ENCODE data around the gene DIPK2A.

Gene DIPK2A

GRCh38 chr3:143971359-143972154, at the start of gene DIPK2A:
Gene DIPK2A (plus strand): TSS chr3:143971823. CDS start chr3:143972333, 510 bp downstream.
- DNase-seq, result peak; percentile 97 to 98

GRCh38 chr3:143924522-143925285, 46.9 kb upstream of the DIPK2A start:
- DNase-seq, result no peak

- DNase-seq, result no peak
These were observed 43.6 kb upstream of the DIPK2A start for GRCh38 chr3:143928056-143928455.

GRCh38 chr3:143928541-143929255, 42.9 kb upstream of the DIPK2A start:
- DNase-seq, result no peak

- DNase-seq, result no peak
These were observed 36.8 kb upstream of the DIPK2A start for GRCh38 chr3:143934791-143935190.

- DNase-seq, result no peak
These were observed 35.9 kb upstream of the DIPK2A start for GRCh38 chr3:143935678-143936077.

GRCh38 chr3:143950810-143951209, 20.8 kb upstream of the DIPK2A start:
- DNase-seq, result no peak

GRCh38 chr3:143951351-143951971, 20.2 kb upstream of the DIPK2A start:
- DNase-seq, result peak; percentile 8 to 19

- no peak for DNase-seq
These were observed 19.0 kb upstream of the DIPK2A start for GRCh38 chr3:143952569-143953072.

- no peak for DNase-seq
These were observed 16.5 kb upstream of the DIPK2A start for GRCh38 chr3:143955113-143955512.

GRCh38 chr3:143956838-143957237, 14.8 kb upstream of the DIPK2A start:
- no peak for DNase-seq

- no peak for DNase-seq
These were observed 14.2 kb upstream of the DIPK2A start for GRCh38 chr3:143957453-143957852.

GRCh38 chr3:143958966-143959365, 12.7 kb upstream of the DIPK2A start:
- no peak for DNase-seq

GRCh38 chr3:143961342-143961741, 10.3 kb upstream of the DIPK2A start:
- DNase-seq, result no peak

GRCh38 chr3:143963946-143964345, 7.7 kb upstream of the DIPK2A start:
- no peak for DNase-seq

- DNase-seq, result peak in 1 of 2 donors; percentile 72
These were observed 757 bp upstream of the DIPK2A start for GRCh38 chr3:143970773-143971358.

- DNase-seq, result peak in 1 of 2 donors; percentile 79
These were observed 507 bp downstream of the DIPK2A start for GRCh38 chr3:143972155-143972504.

- DNase-seq, result peak; percentile 41 to 78
These were observed 1.1 kb downstream of the DIPK2A start for GRCh38 chr3:143972505-143973258.

- DNase-seq, result peak; percentile 60 to 86
These were observed 1.8 kb downstream of the DIPK2A start for GRCh38 chr3:143973259-143974021.

Data from hippocampal formation (tissue), 2 donors.